HUDEP-2 (cell line): ENCODE results near the gene ITSN1.

Source experiments
- DNase-seq, 76 experiments: peaks; one replicate each; lab custom pipeline; 2025; ENCODE audit not compliant: unreplicated experiment in 76 of 76; lab: John Stamatoyannopoulos, UW

The ITSN1 gene

GRCh38 chr21:33944185-33944763 lies 302.0 kb downstream of the ITSN1 start:
- no peak for DNase-seq

- DNase-seq: peak in 3 of 76 experiments; percentile 7 to 15 (median 14)
Observed at GRCh38 chr21:33945652-33946270, 303.5 kb downstream of the ITSN1 start.

- DNase-seq: peak in 51 of 76 experiments; percentile 5 to 76 (median 38)
Observed at GRCh38 chr21:33947451-33948095, 305.3 kb downstream of the ITSN1 start.

GRCh38 chr21:33948096-33948950 lies 306.0 kb downstream of the ITSN1 start:
- DNase-seq: peak in 4 of 76 experiments; percentile 4 to 28 (median 20)

- no peak for DNase-seq
Observed at GRCh38 chr21:33948951-33949444, 306.7 kb downstream of the ITSN1 start.
